Activated CD4-positive, alpha-beta T cell treated with anti-CD3 and anti-CD28 coated beads for 48 hours (primary cell): Measurements from ENCODE around the gene AFAP1L2.

Experiments used
- DNase-seq: peaks from one replicate; pipeline ENCODE4 v3.0.0-alpha.2; 2020

The AFAP1L2 gene

GRCh38 chr10:114285961-114286441 is 118.3 kb downstream of the AFAP1L2 start:
- DNase-seq = no peak

GRCh38 chr10:114284346-114285071 is 119.8 kb downstream of the AFAP1L2 start:
- DNase-seq = no peak

GRCh38 chr10:114283535-114284234 is 120.6 kb downstream of the AFAP1L2 start:
- DNase-seq = no peak

- DNase-seq = no peak
Observed at GRCh38 chr10:114283091-114283490, 121.2 kb downstream of the AFAP1L2 start.

- DNase-seq = no peak
Observed at GRCh38 chr10:114282526-114282925, 121.8 kb downstream of the AFAP1L2 start.

GRCh38 chr10:114281461-114281860 is 122.8 kb downstream of the AFAP1L2 start:
- DNase-seq = no peak

- no peak for DNase-seq
Observed at GRCh38 chr10:114281006-114281405, 123.3 kb downstream of the AFAP1L2 start.

GRCh38 chr10:114279901-114280644 is 124.2 kb downstream of the AFAP1L2 start:
- no peak for DNase-seq

GRCh38 chr10:114279289-114279688 is 125.0 kb downstream of the AFAP1L2 start:
- no peak for DNase-seq

- DNase-seq = no peak
Observed at GRCh38 chr10:114278884-114279191, 125.5 kb downstream of the AFAP1L2 start.

- DNase-seq = no peak
Observed at GRCh38 chr10:114278140-114278883, 126.0 kb downstream of the AFAP1L2 start.

GRCh38 chr10:114276671-114277070 is 127.6 kb downstream of the AFAP1L2 start:
- no peak for DNase-seq

- no peak for DNase-seq
Observed at GRCh38 chr10:114276066-114276465, 128.2 kb downstream of the AFAP1L2 start.

GRCh38 chr10:114274616-114275453 is 129.5 kb downstream of the AFAP1L2 start:
- DNase-seq = no peak

GRCh38 chr10:114273910-114274309 is 130.4 kb downstream of the AFAP1L2 start:
- DNase-seq = no peak

- no peak for DNase-seq
Observed at GRCh38 chr10:114272696-114273095, 131.6 kb downstream of the AFAP1L2 start.

- DNase-seq = no peak
Observed at GRCh38 chr10:114271779-114272167, 132.5 kb downstream of the AFAP1L2 start.

- DNase-seq = no peak
Observed at GRCh38 chr10:114271075-114271778, 133.1 kb downstream of the AFAP1L2 start.

GRCh38 chr10:114266521-114266920 is 137.8 kb downstream of the AFAP1L2 start:
- DNase-seq = no peak

- no peak for DNase-seq
Observed at GRCh38 chr10:114265392-114266053, 138.8 kb downstream of the AFAP1L2 start.

- no peak for DNase-seq
Observed at GRCh38 chr10:114262496-114262895, 141.8 kb downstream of the AFAP1L2 start.
